Measurements from ENCODE around the gene HAND2. TPM values are rescaled to one million over a fixed set of nuclear protein-coding genes. Genes with fewer than 3 reads are reported as not detected.

Gene HAND2
- total RNA-seq (2021; ENCODE audit: unreplicated experiment) = 0.31 TPM
- polyA plus RNA-seq (2012; ENCODE audit: insufficient read length) = 0.29 TPM
- percentile 24 among the genes with signal in this experiment for Bru-seq, nascent RNA
- BruChase-seq, experiment 1, labeled RNA remaining after a 2-hour chase = percentile 26 among the genes with signal in this experiment
- BruChase-seq, experiment 2, labeled RNA remaining after a 6-hour chase = percentile 22 among the genes with signal in this experiment
- long read RNA-seq = 0 reads

DNA sequence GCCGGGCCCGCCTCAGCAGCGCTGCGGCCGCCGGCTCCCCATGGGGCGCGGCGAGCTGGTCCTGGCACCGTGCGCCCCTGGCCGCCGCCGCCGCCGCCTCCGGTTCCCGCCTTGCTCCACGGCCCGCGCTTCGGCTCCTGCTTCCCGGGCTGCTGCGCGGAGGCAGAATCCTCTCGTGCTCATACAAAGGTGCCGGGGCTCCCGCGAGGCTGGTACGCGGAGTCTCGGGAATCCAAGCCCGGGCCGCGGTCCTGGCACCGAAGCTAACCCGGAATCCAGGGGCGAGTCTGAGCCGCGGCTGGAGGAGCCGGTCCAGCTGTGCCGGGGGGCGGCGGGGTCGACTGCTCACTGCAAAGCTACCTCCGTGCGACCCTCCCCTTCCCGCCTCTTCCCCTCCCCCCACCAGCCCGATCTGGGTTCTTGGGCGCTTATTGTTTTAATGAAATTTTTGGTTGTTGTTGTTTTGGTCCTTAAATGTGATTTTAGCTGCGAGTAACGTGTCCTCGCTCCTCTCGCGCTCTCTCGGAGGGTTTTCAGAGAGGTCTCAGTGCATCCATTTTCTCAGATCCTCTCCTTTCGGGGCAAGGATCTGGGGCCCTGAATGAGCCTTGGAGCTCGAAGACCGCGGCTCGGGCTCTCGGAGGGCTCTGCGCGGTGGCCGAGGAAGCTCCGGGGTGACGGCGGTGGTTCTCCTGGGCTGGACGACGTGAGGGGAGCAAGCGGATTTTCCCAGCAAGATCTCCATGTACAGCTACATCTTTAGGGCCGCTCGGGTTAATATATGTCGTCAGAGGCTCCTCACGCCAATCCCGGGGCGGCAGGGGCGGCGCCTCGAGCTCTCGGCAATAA lies at the start of gene HAND2:
TSS of gene HAND2 (minus strand) at position 753 of the 849 bp plus-strand sequence. CDS start 940 bp downstream, outside the sequence.
- peak within 1 kb of the TSS; percentile 52 to 61 for H3K4me3 ChIP-seq (ENCODE audit: low read depth in 2 of 2, low read length in 2 of 2)
- H3K36me3 ChIP-seq (ENCODE audit: control insufficient read depth, insufficient read depth, low read length) = no peaks in the 10 kb centered on the region
- no peaks in the 10 kb centered on the region for H3K4me1 ChIP-seq (ENCODE audit: control insufficient read depth, insufficient read depth, low read length)
- peak; percentile 76 for ATAC-seq
- DNase-seq (ENCODE audit: low read depth, low spot score) = no peak
- no peak within 1 kb of the TSS for H3K27ac ChIP-seq (ENCODE audit: low read length)
- CTCF ChIA-PET = interaction anchor here (0.9 kb wide), 1 partner anchor 9 kb away, joined by 8 read pairs; no protein-coding TSS in a partner anchor
- no TSS peak for BruUV-seq (replicated peaks)
- intact Hi-C loops (cut with micrococcal nuclease; ENCODE audit: unreplicated experiment) = no loop called here
- H3K27me3 ChIP-seq (ENCODE audit: control insufficient read depth, insufficient read depth, low read length) = peaks cover 3% of the 10 kb centered on the region; the same call in 1 of the 2 replicates
- in situ Hi-C loops (cut with HindIII; ENCODE audit: low pct_unique_long_range_greater_than_20kb, low sequenced_read_pairs) = no loop called here
- H3K9me3 ChIP-seq (ENCODE audit: control insufficient read depth, insufficient read depth, low read depth, low read length) = no peaks in the 10 kb centered on the region
- TF ChIP-seq POLR2AphosphoS5 (IDR thresholded peaks at IDR 0.05; ENCODE audit: low read depth, low read length) (no peak), TCF7L2 (IDR thresholded peaks at IDR 0.05; ENCODE audit: low read depth, low read length) (peak; percentile 13; the same call in 1 of the 2 replicates)
- POLR2A ChIA-PET = interaction anchor here (0.7 kb wide), 1 partner anchor 321 kb away, joined by 11 read pairs; no protein-coding TSS in a partner anchor

- BruUV-seq (replicated peaks) = no TSS peak
- Histone ChIP-seq H3K36me3 (ENCODE audit: control insufficient read depth, insufficient read depth, low read length) (no peaks in the 10 kb centered on the region), H3K4me1 (ENCODE audit: control insufficient read depth, insufficient read depth, low read length) (no peaks in the 10 kb centered on the region), H3K4me3 (ENCODE audit: low read depth in 2 of 2, low read length in 2 of 2) (no peak overlapping the region), H3K27ac (ENCODE audit: low read length) (no peak overlapping the region), H3K9me3 (ENCODE audit: control insufficient read depth, insufficient read depth, low read depth, low read length) (no peaks in the 10 kb centered on the region), H3K27me3 (ENCODE audit: control insufficient read depth, insufficient read depth, low read length) (no peaks in the 10 kb centered on the region)
- in situ Hi-C loops (cut with HindIII; ENCODE audit: low pct_unique_long_range_greater_than_20kb, low sequenced_read_pairs) (no loop called here), intact Hi-C loops (cut with micrococcal nuclease; ENCODE audit: unreplicated experiment) (no loop called here)
- ChIA-PET POLR2A (no interaction called here), CTCF (no interaction called here)
- no peak for DNase-seq (ENCODE audit: low read depth, low spot score)
- ATAC-seq = no peak
- TF ChIP-seq, protein P1, sequence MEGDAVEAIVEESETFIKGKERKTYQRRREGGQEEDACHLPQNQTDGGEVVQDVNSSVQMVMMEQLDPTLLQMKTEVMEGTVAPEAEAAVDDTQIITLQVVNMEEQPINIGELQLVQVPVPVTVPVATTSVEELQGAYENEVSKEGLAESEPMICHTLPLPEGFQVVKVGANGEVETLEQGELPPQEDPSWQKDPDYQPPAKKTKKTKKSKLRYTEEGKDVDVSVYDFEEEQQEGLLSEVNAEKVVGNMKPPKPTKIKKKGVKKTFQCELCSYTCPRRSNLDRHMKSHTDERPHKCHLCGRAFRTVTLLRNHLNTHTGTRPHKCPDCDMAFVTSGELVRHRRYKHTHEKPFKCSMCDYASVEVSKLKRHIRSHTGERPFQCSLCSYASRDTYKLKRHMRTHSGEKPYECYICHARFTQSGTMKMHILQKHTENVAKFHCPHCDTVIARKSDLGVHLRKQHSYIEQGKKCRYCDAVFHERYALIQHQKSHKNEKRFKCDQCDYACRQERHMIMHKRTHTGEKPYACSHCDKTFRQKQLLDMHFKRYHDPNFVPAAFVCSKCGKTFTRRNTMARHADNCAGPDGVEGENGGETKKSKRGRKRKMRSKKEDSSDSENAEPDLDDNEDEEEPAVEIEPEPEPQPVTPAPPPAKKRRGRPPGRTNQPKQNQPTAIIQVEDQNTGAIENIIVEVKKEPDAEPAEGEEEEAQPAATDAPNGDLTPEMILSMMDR (IDR thresholded peaks at IDR 0.05) = no peak
Measured at GRCh38 chr4:173578956-173579355, 48.9 kb upstream of the HAND2 start.

GRCh38 chr4:173577963-173578362 lies 47.9 kb upstream of the HAND2 start:
- no TSS peak for BruUV-seq (replicated peaks)
- Histone ChIP-seq H3K9me3 (ENCODE audit: control insufficient read depth, insufficient read depth, low read depth, low read length) (no peaks in the 10 kb centered on the region), H3K36me3 (ENCODE audit: control insufficient read depth, insufficient read depth, low read length) (no peaks in the 10 kb centered on the region), H3K27ac (ENCODE audit: low read length) (no peak overlapping the region), H3K27me3 (ENCODE audit: control insufficient read depth, insufficient read depth, low read length) (no peaks in the 10 kb centered on the region), H3K4me3 (ENCODE audit: low read depth in 2 of 2, low read length in 2 of 2) (no peak overlapping the region), H3K4me1 (ENCODE audit: control insufficient read depth, insufficient read depth, low read length) (no peaks in the 10 kb centered on the region)
- TF ChIP-seq POLR2AphosphoS5 (IDR thresholded peaks at IDR 0.05; ENCODE audit: low read depth, low read length) = no peak
- TF ChIP-seq TCF7L2 (IDR thresholded peaks at IDR 0.05; ENCODE audit: low read depth, low read length) = no peak
- no peak for TF ChIP-seq SIN3A (IDR thresholded peaks at IDR 0.05; ENCODE audit: borderline replicate concordance, insufficient read depth, low read depth, low read length)
- no peak for TF ChIP-seq REST (IDR thresholded peaks at IDR 0.05; ENCODE audit: insufficient read depth in 1 of 2, low read depth in 2 of 2, low read length in 1 of 2)
- TF ChIP-seq, protein P1 (IDR thresholded peaks at IDR 0.05) = no peak
- DNase-seq (ENCODE audit: low read depth, low spot score) = no peak
- in situ Hi-C loops (cut with HindIII; ENCODE audit: low pct_unique_long_range_greater_than_20kb, low sequenced_read_pairs) (no loop called here), intact Hi-C loops (cut with micrococcal nuclease; ENCODE audit: unreplicated experiment) (no loop called here)
- ChIA-PET CTCF (no interaction called here), POLR2A (no interaction called here)
- no peak for ATAC-seq
